ENCODE results near the gene PRMT9. TPM values are rescaled to one million over a fixed set of nuclear protein-coding genes. Genes with fewer than 3 reads are reported as not detected.

PRMT9 gene
- total and polyA plus RNA-seq, 8 donors = 3.1 to 6.4 (median 4.1) TPM

DNA sequence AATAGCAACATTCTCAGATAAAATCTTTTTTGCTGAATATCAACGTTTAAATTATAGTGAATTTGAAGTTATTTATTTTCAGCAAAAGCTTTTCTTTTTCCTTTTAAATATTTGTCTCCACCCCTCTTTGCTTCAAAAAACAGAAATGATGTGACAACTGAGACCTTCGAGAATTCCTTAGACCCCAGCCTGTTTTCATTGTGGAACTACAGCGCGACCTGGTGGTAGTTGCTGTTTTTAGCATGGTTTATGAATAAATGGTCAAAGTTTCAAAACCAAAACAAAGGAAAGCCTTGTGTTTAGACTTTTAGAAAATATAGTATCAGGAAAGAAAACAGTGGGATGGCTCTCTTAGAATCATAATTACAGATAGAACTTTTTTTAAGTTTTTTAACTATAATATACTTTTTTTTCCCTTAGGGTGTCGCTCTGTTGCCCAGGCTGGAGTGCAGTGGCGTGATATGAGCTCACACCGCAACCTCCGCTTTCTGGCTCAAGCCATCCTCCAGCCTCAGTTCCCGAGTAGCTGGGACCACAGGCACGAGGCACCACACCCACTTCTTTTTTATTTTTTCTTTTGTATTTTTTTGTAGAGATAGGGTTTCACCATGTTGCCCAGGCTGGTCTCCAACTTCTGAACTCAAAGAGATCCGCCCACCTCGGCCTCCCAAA is 93.6 kb downstream of the PRMT9 start:
- Histone ChIP-seq H3K4me1 (no peaks in the 10 kb centered on the region), H3K27ac (no peak overlapping the region), H3K4me3 (no peak overlapping the region), H3K36me3 (no peaks in the 10 kb centered on the region), H3K9me3 (no peaks in the 10 kb centered on the region), H3K27me3 (no peaks in the 10 kb centered on the region)
- ATAC-seq (peak in 3 of 4 donors; percentile 62 to 69 (median 66)), DNase-seq (peak in 4 of 6 donors; percentile 6 to 58 (median 32)), FAIRE-seq (peak; percentile 60)
- TF ChIP-seq, protein P1, sequence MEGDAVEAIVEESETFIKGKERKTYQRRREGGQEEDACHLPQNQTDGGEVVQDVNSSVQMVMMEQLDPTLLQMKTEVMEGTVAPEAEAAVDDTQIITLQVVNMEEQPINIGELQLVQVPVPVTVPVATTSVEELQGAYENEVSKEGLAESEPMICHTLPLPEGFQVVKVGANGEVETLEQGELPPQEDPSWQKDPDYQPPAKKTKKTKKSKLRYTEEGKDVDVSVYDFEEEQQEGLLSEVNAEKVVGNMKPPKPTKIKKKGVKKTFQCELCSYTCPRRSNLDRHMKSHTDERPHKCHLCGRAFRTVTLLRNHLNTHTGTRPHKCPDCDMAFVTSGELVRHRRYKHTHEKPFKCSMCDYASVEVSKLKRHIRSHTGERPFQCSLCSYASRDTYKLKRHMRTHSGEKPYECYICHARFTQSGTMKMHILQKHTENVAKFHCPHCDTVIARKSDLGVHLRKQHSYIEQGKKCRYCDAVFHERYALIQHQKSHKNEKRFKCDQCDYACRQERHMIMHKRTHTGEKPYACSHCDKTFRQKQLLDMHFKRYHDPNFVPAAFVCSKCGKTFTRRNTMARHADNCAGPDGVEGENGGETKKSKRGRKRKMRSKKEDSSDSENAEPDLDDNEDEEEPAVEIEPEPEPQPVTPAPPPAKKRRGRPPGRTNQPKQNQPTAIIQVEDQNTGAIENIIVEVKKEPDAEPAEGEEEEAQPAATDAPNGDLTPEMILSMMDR (IDR thresholded peaks at IDR 0.05) = peak in 3 of 4 donors; percentile 51 to 55 (median 51)
- intact Hi-C loops (cut with DNase I) = no loop called here
- 35 to 43% methylated on average over 12 of the region's 12 CpGs for WGBS, 2 donors

DNA sequence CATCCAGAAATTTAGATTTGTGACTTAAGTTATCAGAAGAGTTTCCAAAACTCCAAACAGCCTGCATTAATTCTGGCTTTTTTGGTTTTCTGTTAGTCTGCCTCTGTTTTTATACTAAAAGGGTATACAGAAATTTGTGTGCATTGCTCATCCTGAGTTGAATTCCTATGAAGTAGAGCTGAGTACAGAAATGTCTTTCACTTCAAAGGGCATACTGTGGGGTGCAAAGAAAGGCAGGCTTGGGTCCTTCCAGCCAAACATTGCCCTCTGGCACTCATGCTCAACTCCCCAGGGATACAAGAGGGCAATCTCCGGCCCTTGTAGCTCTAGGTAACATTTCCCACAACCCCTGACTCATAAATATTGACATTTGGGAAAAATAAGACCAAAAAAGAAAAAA is 94.4 kb downstream of the PRMT9 start:
- Histone ChIP-seq H3K9me3 (no peaks in the 10 kb centered on the region), H3K4me3 (no peak overlapping the region), H3K4me1 (no peaks in the 10 kb centered on the region), H3K27me3 (no peaks in the 10 kb centered on the region), H3K27ac (no peak overlapping the region), H3K36me3 (no peaks in the 10 kb centered on the region)
- ATAC-seq (no peak), FAIRE-seq (no peak), DNase-seq (no peak)
- TF ChIP-seq, protein P1 (IDR thresholded peaks at IDR 0.05) = no peak
- 80 to 84% methylated on average over 1 of the region's 1 CpG for WGBS, 2 donors
- intact Hi-C loops (cut with DNase I) = loop anchor here in 2 of 3 donors (10.0 kb wide), 2 partner anchors 415 to 425 kb away; no protein-coding TSS in a partner anchor

Other genes starting within 250 kb of the PRMT9 start
- gene EDNRA, start 203.1 kb downstream of the PRMT9 start, total RNA-seq = 1 to 10 TPM in 2 of 6 donors, under 1 TPM in 4; 0.28 to 4.6 (median 0.53) TPM
- under 1 TPM; 0.23 to 0.73 TPM for gene EDNRA, start 203.1 kb downstream of the PRMT9 start, polyA plus RNA-seq
- gene TMEM184C, start 66.8 kb downstream of the PRMT9 start, total RNA-seq = 10 to 100 TPM; 10.5 to 19.2 (median 16.2) TPM
- 1 to 10 TPM; 2.2 to 6.8 TPM for gene TMEM184C, start 66.8 kb downstream of the PRMT9 start, polyA plus RNA-seq
- 10 to 100 TPM in 2 of 6 donors, 1 to 10 TPM in 4; 6.6 to 14.8 (median 9.8) TPM for gene ARHGAP10, start 47.9 kb upstream of the PRMT9 start, total RNA-seq
- gene ARHGAP10, start 47.9 kb upstream of the PRMT9 start, polyA plus RNA-seq = 1 to 10 TPM; 6.3 to 6.5 TPM